OCI-LY7 (cell line): ENCODE measurements around the gene CORO7. TPM values are rescaled to one million over a fixed set of nuclear protein-coding genes. Genes with fewer than 3 reads are reported as not detected.

Experiments
- BruUV-seq: library from RNA; stranded (reverse); fragments of 400-500 nt; replicated peaks from 2 replicates; lab custom pipeline; 2021; lab: Mats Ljungman, UMichigan
- CTCF ChIA-PET: fragments of 300-600 bp; sonication (Branson Sonifier 250); formaldehyde crosslinking; loops from one replicate; lab custom pipeline; 2022; ENCODE audit warnings: antibody characterized with exemption; ENCODE audit not compliant: unreplicated experiment; lab: Charles Lee
- POLR2A ChIA-PET: fragments of 300-600 bp; sonication (Branson Sonifier 250); formaldehyde crosslinking; loops from one replicate; lab custom pipeline; 2022; ENCODE audit warnings: antibody characterized with exemption; lab: Charles Lee
- DNase-seq: peaks from one replicate; pipeline ENCODE4 v3.0.0-alpha.2; 2015; ENCODE audit warnings: low spot score
- H2AFZ ChIP-seq: fragments of 200-600 bp; sonication (generic), shearing (Covaris generic); 2 replicates; pipeline ENCODE4 v1.6.1; 2014; ENCODE audit warnings: mild to moderate bottlenecking, antibody characterized with exemption, low read length, moderate library complexity
- H3K27ac ChIP-seq: fragments of 200-600 bp; sonication (generic); 2 replicates; pipeline ENCODE4 v1.5.1; 2014; ENCODE audit warnings: mixed run types, low read depth, mild to moderate bottlenecking, moderate library complexity, low read length, inconsistent platforms; ENCODE audit not compliant: poor library complexity, severe bottlenecking
- H3K36me3 ChIP-seq: fragments of 200-600 bp; sonication (generic); 2 replicates; pipeline ENCODE4 v1.6.1; 2014; ENCODE audit warnings: mild to moderate bottlenecking, antibody characterized with exemption, low read length, moderate library complexity, mixed read lengths; ENCODE audit not compliant: insufficient read depth
- H3K4me1 ChIP-seq: fragments of 200-600 bp; sonication (generic); 2 replicates; pipeline ENCODE4 v1.5.1; 2014; ENCODE audit warnings: mild to moderate bottlenecking, low read length; ENCODE audit not compliant: insufficient read depth, poor library complexity, severe bottlenecking
- H3K4me2 ChIP-seq: fragments of 200-600 bp; sonication (generic); 2 replicates; pipeline ENCODE4 v1.6.1; 2014; ENCODE audit warnings: mild to moderate bottlenecking, low read length
- H3K4me3 ChIP-seq: fragments of 200-600 bp; sonication (generic); 2 replicates; pipeline ENCODE4 v1.5.1; 2014; ENCODE audit warnings: mild to moderate bottlenecking, low read depth, low read length; ENCODE audit not compliant: poor library complexity, severe bottlenecking
- H3K79me2 ChIP-seq: fragments of 200-600 bp; sonication (generic); 2 replicates; pipeline ENCODE4 v1.6.1; 2016; ENCODE audit warnings: low read depth, mild to moderate bottlenecking, low read length, moderate library complexity, mixed read lengths; ENCODE audit not compliant: insufficient read depth
- H3K9me2 ChIP-seq: fragments of 200-600 bp; sonication (generic); 2 replicates; pipeline ENCODE4 v1.6.1; 2016; ENCODE audit warnings: mild to moderate bottlenecking, low read length, mixed read lengths; ENCODE audit not compliant: insufficient read depth
- H3K9me3 ChIP-seq: fragments of 200-600 bp; sonication (generic); 2 replicates; pipeline ENCODE4 v1.6.1; 2014; ENCODE audit warnings: mild to moderate bottlenecking, mixed run types, low read length, mixed read lengths
- H4K20me1 ChIP-seq: fragments of 200-600 bp; sonication (generic); 2 replicates; pipeline ENCODE4 v1.6.1; 2014; ENCODE audit warnings: mild to moderate bottlenecking, antibody characterized with exemption, low read length, moderate library complexity, mixed read lengths; ENCODE audit not compliant: insufficient read depth
- CTCF ChIP-seq: fragments of 200-600 bp; sonication (generic); conservative IDR thresholded peaks from 2 replicates; pipeline ENCODE4 v1.5.1; 2014; ENCODE audit warnings: mild to moderate bottlenecking, antibody characterized with exemption, low read length, moderate library complexity, mixed read lengths
- EZH2phosphoT487 ChIP-seq: fragments of 200-600 bp; sonication (generic); IDR thresholded peaks from 2 replicates; pipeline ENCODE4 v1.6.1; 2018; ENCODE audit warnings: low read depth, borderline replicate concordance, mild to moderate bottlenecking, mixed run types, antibody characterized with exemption, low read length, moderate library complexity, mixed read lengths
- intact Hi-C: fragments of 100-400 bp; cut with micrococcal nuclease; formaldehyde crosslinking; loops from one replicate; pipeline ENCODE4 v1.10.0; 2022; ENCODE audit not compliant: unreplicated experiment
- total RNA-seq, 2 experiments: library from RNA; depleted of rRNA in 1 of 2; stranded (reverse); fragments of >200 nt in 1 of 2; shearing (Covaris generic) in 1 of 2; gene quantifications; 2 replicates each; pipeline ENCODE4 v1.2.3, GENCODE V29; 2014 to 2022

The CORO7 gene
- total RNA-seq, 2 experiments from 2014 or later = 77.2 to 112 TPM

DNA sequence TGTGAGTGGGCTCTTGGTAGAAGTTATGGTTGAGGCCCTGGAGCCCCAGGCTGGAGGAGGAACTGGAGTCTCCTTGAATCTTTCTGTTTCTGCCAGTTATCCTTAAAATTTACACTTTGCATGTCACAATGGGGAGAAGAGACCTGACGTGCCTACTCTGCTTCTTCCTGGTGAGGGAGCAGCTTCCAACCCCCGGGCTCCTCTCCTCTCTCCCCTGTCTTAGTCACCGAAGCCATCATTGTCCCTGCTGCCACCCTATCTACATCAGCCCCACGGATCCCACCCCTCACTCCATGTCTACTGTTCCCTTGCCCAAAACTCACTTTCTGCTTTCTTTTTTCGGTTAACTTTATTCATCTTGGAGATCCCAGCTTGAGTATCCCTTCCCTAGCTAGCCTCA lies 26.9 kb upstream of the CORO7 start:
- no peaks in the 10 kb centered on the region for H3K9me2 ChIP-seq
- H3K4me1 ChIP-seq = no peaks in the 10 kb centered on the region
- no peak overlapping the region for H2AFZ ChIP-seq
- H3K79me2 ChIP-seq = no peaks in the 10 kb centered on the region
- H3K36me3 ChIP-seq = peaks cover 98% of the 10 kb centered on the region
- TF ChIP-seq CTCF (no peak), EZH2phosphoT487 (no peak)
- H3K4me3 ChIP-seq = no peak overlapping the region
- no TSS peak for BruUV-seq
- CTCF ChIA-PET = no interaction called here
- H4K20me1 ChIP-seq = no peaks in the 10 kb centered on the region
- no peak for DNase-seq
- no peak overlapping the region for H3K4me2 ChIP-seq
- no peaks in the 10 kb centered on the region for H3K9me3 ChIP-seq
- POLR2A ChIA-PET = no interaction called here
- H3K27ac ChIP-seq = no peak overlapping the region
- intact Hi-C loops = no loop called here

DNA sequence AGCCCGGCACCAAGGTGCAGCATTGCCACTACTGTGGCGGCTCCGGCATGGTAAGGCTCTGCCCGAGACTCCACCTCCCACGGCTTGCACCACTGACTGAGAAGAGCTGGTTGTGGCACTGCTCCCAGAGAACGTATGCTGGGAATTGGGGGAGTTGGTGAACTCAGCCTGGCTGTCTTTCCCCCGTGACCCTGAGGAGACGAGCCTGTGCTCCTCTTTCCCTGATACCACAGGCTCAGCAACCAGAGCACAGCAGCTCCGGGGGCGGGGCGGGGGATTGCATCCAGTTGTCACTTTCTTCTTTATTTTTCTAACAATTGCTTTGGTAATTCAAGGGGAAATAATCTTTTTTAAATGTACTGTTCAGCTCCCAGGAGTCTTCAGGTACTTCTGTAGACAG lies 26.0 kb upstream of the CORO7 start:
- Histone ChIP-seq H3K79me2 (no peaks in the 10 kb centered on the region), H3K9me2 (no peaks in the 10 kb centered on the region), H3K4me2 (no peak overlapping the region), H2AFZ (no peak overlapping the region), H4K20me1 (no peaks in the 10 kb centered on the region), H3K4me1 (no peaks in the 10 kb centered on the region), H3K9me3 (no peaks in the 10 kb centered on the region), H3K4me3 (no peak overlapping the region), H3K27ac (no peak overlapping the region), H3K36me3 (peaks cover 98% of the 10 kb centered on the region)
- no peak for TF ChIP-seq EZH2phosphoT487
- TF ChIP-seq CTCF = no peak
- ChIA-PET CTCF (no interaction called here), POLR2A (no interaction called here)
- intact Hi-C loops = no loop called here
- BruUV-seq = no TSS peak
- DNase-seq = no peak

GRCh38 chr16:4437366-4437765 lies 21.0 kb upstream of the CORO7 start:
- H3K4me3 ChIP-seq = no peak overlapping the region
- no peaks in the 10 kb centered on the region for H3K4me1 ChIP-seq
- H3K9me2 ChIP-seq = no peaks in the 10 kb centered on the region
- TF ChIP-seq CTCF (no peak), EZH2phosphoT487 (no peak)
- no TSS peak for BruUV-seq
- CTCF ChIA-PET = no interaction called here
- H3K9me3 ChIP-seq = no peaks in the 10 kb centered on the region
- no peak overlapping the region for H2AFZ ChIP-seq
- 0 out of 2 replicates have a peak, but pooled peaks cover 9% of the 10 kb centered on the region for H4K20me1 ChIP-seq
- H3K27ac ChIP-seq = no peak overlapping the region
- peaks cover 3% of the 10 kb centered on the region; the same call in 1 of the 2 replicates for H3K79me2 ChIP-seq
- DNase-seq = no peak
- peaks cover 96% of the 10 kb centered on the region for H3K36me3 ChIP-seq
- intact Hi-C loops = no loop called here
- POLR2A ChIA-PET = no interaction called here
- H3K4me2 ChIP-seq = no peak overlapping the region
